Fibroblast of upper back skin (primary cell): ENCODE data around the gene SPATA2.

ENCODE experiments used
- DNase-seq: peaks from one replicate; pipeline ENCODE4 v3.0.0-alpha.2; 2013

SPATA2 gene

DNA sequence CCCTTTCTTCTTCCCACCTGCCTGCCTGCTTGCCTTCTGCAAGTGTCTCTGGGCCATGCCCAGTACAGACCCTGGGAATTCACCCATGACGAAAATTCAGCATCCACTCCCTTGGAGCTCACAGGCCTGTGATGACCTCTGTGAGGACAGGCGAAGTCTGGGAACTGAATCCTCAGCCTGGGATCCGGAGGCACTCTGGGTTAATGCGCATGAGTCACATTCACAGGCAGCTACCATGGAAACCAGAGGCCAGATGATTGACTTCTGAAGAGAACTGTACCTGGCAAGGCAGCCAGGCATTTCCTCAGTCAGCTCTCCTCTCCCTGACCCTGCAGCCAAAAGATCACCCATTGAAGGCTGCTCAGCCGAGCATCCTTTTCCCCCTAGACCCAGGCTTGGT lies 61.7 kb downstream of the SPATA2 start:
- peak; percentile 64 for DNase-seq
